GM18907 (cell line): ENCODE measurements around the gene FBXO33.

ENCODE experiments used
- ATAC-seq: cut with Tn5 transposase; IDR thresholded peaks from one replicate; pipeline ENCODE4 v1.9.1; 2021; ENCODE audit warnings: mild to moderate bottlenecking, moderate library complexity; ENCODE audit not compliant: unreplicated experiment

FBXO33 gene

GRCh38 chr14:39432179-39432618 is at the start of gene FBXO33:
FBXO33 (minus strand) TSS chr14:39432433; CDS start chr14:39432162, 271 bp downstream.
- ATAC-seq: peak; percentile 88

- peak; percentile 99 for ATAC-seq
Measured at GRCh38 chr14:39474416-39474911, 42.2 kb upstream of the FBXO33 start.

GRCh38 chr14:39472078-39472477 is 39.8 kb upstream of the FBXO33 start:
- ATAC-seq: no peak

GRCh38 chr14:39469094-39469710 is 37.0 kb upstream of the FBXO33 start:
- ATAC-seq: peak; percentile 98

- peak; percentile 66 for ATAC-seq
Measured at GRCh38 chr14:39467889-39468524, 35.8 kb upstream of the FBXO33 start.

- no peak for ATAC-seq
Measured at GRCh38 chr14:39459795-39460478, 27.7 kb upstream of the FBXO33 start.

- ATAC-seq: no peak
Measured at GRCh38 chr14:39456702-39457250, 24.5 kb upstream of the FBXO33 start.

GRCh38 chr14:39454906-39455539 is 22.8 kb upstream of the FBXO33 start:
- no peak for ATAC-seq

- ATAC-seq: no peak
Measured at GRCh38 chr14:39452680-39453079, 20.4 kb upstream of the FBXO33 start.

- ATAC-seq: peak; percentile 69
Measured at GRCh38 chr14:39451811-39452210, 19.6 kb upstream of the FBXO33 start.

- no peak for ATAC-seq
Measured at GRCh38 chr14:39447175-39447661, 15.0 kb upstream of the FBXO33 start.

- peak; percentile 58 for ATAC-seq
Measured at GRCh38 chr14:39446131-39446744, 14.0 kb upstream of the FBXO33 start.

GRCh38 chr14:39442293-39442692 is 10.1 kb upstream of the FBXO33 start:
- ATAC-seq: no peak

- no peak for ATAC-seq
Measured at GRCh38 chr14:39441805-39442204, 9.6 kb upstream of the FBXO33 start.

GRCh38 chr14:39440975-39441374 is 8.7 kb upstream of the FBXO33 start:
- no peak for ATAC-seq

- no peak for ATAC-seq
Measured at GRCh38 chr14:39435241-39435640, 3.0 kb upstream of the FBXO33 start.

- no peak for ATAC-seq
Measured at GRCh38 chr14:39434401-39434800, 2.2 kb upstream of the FBXO33 start.

GRCh38 chr14:39433452-39433813 is 1.2 kb upstream of the FBXO33 start:
- ATAC-seq: no peak

GRCh38 chr14:39432619-39433451 is 602 bp upstream of the FBXO33 start:
- ATAC-seq: peak; percentile 74
